OCI-LY7 (cell line): ENCODE data around the gene SPATA4. TPM values are rescaled to one million over a fixed set of nuclear protein-coding genes. Genes with fewer than 3 reads are reported as not detected.

ENCODE experiments used
- BruUV-seq: library from RNA; stranded (reverse); fragments of 400-500 nt; replicated peaks from 2 replicates; lab custom pipeline; 2021; lab: Mats Ljungman, UMichigan
- CTCF ChIA-PET: fragments of 300-600 bp; sonication (Branson Sonifier 250); formaldehyde crosslinking; loops from one replicate; lab custom pipeline; 2022; ENCODE audit warnings: antibody characterized with exemption; ENCODE audit not compliant: unreplicated experiment; lab: Charles Lee
- POLR2A ChIA-PET: fragments of 300-600 bp; sonication (Branson Sonifier 250); formaldehyde crosslinking; loops from one replicate; lab custom pipeline; 2022; ENCODE audit warnings: antibody characterized with exemption; lab: Charles Lee
- DNase-seq: peaks from one replicate; pipeline ENCODE4 v3.0.0-alpha.2; 2015; ENCODE audit warnings: low spot score
- H2AFZ ChIP-seq: fragments of 200-600 bp; sonication (generic), shearing (Covaris generic); 2 replicates; pipeline ENCODE4 v1.6.1; 2014; ENCODE audit warnings: mild to moderate bottlenecking, antibody characterized with exemption, low read length, moderate library complexity
- H3K27ac ChIP-seq: fragments of 200-600 bp; sonication (generic); 2 replicates; pipeline ENCODE4 v1.5.1; 2014; ENCODE audit warnings: mixed run types, low read depth, mild to moderate bottlenecking, moderate library complexity, low read length, inconsistent platforms; ENCODE audit not compliant: poor library complexity, severe bottlenecking
- H3K36me3 ChIP-seq: fragments of 200-600 bp; sonication (generic); 2 replicates; pipeline ENCODE4 v1.6.1; 2014; ENCODE audit warnings: mild to moderate bottlenecking, antibody characterized with exemption, low read length, moderate library complexity, mixed read lengths; ENCODE audit not compliant: insufficient read depth
- H3K4me1 ChIP-seq: fragments of 200-600 bp; sonication (generic); 2 replicates; pipeline ENCODE4 v1.5.1; 2014; ENCODE audit warnings: mild to moderate bottlenecking, low read length; ENCODE audit not compliant: insufficient read depth, poor library complexity, severe bottlenecking
- H3K4me2 ChIP-seq: fragments of 200-600 bp; sonication (generic); 2 replicates; pipeline ENCODE4 v1.6.1; 2014; ENCODE audit warnings: mild to moderate bottlenecking, low read length
- H3K4me3 ChIP-seq: fragments of 200-600 bp; sonication (generic); 2 replicates; pipeline ENCODE4 v1.5.1; 2014; ENCODE audit warnings: mild to moderate bottlenecking, low read depth, low read length; ENCODE audit not compliant: poor library complexity, severe bottlenecking
- H3K79me2 ChIP-seq: fragments of 200-600 bp; sonication (generic); 2 replicates; pipeline ENCODE4 v1.6.1; 2016; ENCODE audit warnings: low read depth, mild to moderate bottlenecking, low read length, moderate library complexity, mixed read lengths; ENCODE audit not compliant: insufficient read depth
- H3K9me2 ChIP-seq: fragments of 200-600 bp; sonication (generic); 2 replicates; pipeline ENCODE4 v1.6.1; 2016; ENCODE audit warnings: mild to moderate bottlenecking, low read length, mixed read lengths; ENCODE audit not compliant: insufficient read depth
- H3K9me3 ChIP-seq: fragments of 200-600 bp; sonication (generic); 2 replicates; pipeline ENCODE4 v1.6.1; 2014; ENCODE audit warnings: mild to moderate bottlenecking, mixed run types, low read length, mixed read lengths
- H4K20me1 ChIP-seq: fragments of 200-600 bp; sonication (generic); 2 replicates; pipeline ENCODE4 v1.6.1; 2014; ENCODE audit warnings: mild to moderate bottlenecking, antibody characterized with exemption, low read length, moderate library complexity, mixed read lengths; ENCODE audit not compliant: insufficient read depth
- CTCF ChIP-seq: fragments of 200-600 bp; sonication (generic); conservative IDR thresholded peaks from 2 replicates; pipeline ENCODE4 v1.5.1; 2014; ENCODE audit warnings: mild to moderate bottlenecking, antibody characterized with exemption, low read length, moderate library complexity, mixed read lengths
- EZH2phosphoT487 ChIP-seq: fragments of 200-600 bp; sonication (generic); IDR thresholded peaks from 2 replicates; pipeline ENCODE4 v1.6.1; 2018; ENCODE audit warnings: low read depth, borderline replicate concordance, mild to moderate bottlenecking, mixed run types, antibody characterized with exemption, low read length, moderate library complexity, mixed read lengths
- intact Hi-C: fragments of 100-400 bp; cut with micrococcal nuclease; formaldehyde crosslinking; loops from one replicate; pipeline ENCODE4 v1.10.0; 2022; ENCODE audit not compliant: unreplicated experiment
- total RNA-seq, 2 experiments: library from RNA; depleted of rRNA in 1 of 2; stranded (reverse); fragments of >200 nt in 1 of 2; shearing (Covaris generic) in 1 of 2; gene quantifications; 2 replicates each; pipeline ENCODE4 v1.2.3, GENCODE V29; 2014 to 2022

SPATA4 gene
- total RNA-seq, 2 experiments from 2014 or later, result not detected

- intact Hi-C loops, result loop anchor here (1.0 kb wide), 1 partner anchor 191 kb away; no protein-coding TSS in a partner anchor
- Histone ChIP-seq H3K4me1 (peaks cover 5% of the 10 kb centered on the region), H3K9me3 (no peaks in the 10 kb centered on the region), H2AFZ (no peak overlapping the region), H3K36me3 (no peaks in the 10 kb centered on the region), H3K27ac (no peak overlapping the region), H3K9me2 (no peaks in the 10 kb centered on the region), H4K20me1 (no peaks in the 10 kb centered on the region), H3K4me3 (no peak overlapping the region), H3K4me2 (no peak overlapping the region), H3K79me2 (no peaks in the 10 kb centered on the region)
- ChIA-PET POLR2A (interaction anchor here (1.0 kb wide), 1 partner anchor 153 kb away, joined by 3 read pairs; no protein-coding TSS in a partner anchor), CTCF (no interaction called here)
- no TSS peak for BruUV-seq
- no peak for DNase-seq
- no peak for TF ChIP-seq CTCF
- no peak for TF ChIP-seq EZH2phosphoT487
Observed at GRCh38 chr4:176149680-176150355, 45.6 kb downstream of the SPATA4 start.

GRCh38 chr4:176142253-176142652, 53.1 kb downstream of the SPATA4 start:
- CTCF ChIA-PET, result no interaction called here
- no peaks in the 10 kb centered on the region for H3K9me3 ChIP-seq
- no peaks in the 10 kb centered on the region for H3K9me2 ChIP-seq
- H4K20me1 ChIP-seq, result no peaks in the 10 kb centered on the region
- BruUV-seq, result no TSS peak
- intact Hi-C loops, result no loop called here
- no peak overlapping the region for H2AFZ ChIP-seq
- POLR2A ChIA-PET, result interaction anchor here (0.7 kb wide), 1 partner anchor 527 kb away, joined by 4 read pairs; no protein-coding TSS in a partner anchor
- H3K36me3 ChIP-seq, result no peaks in the 10 kb centered on the region
- no peaks in the 10 kb centered on the region for H3K79me2 ChIP-seq
- H3K27ac ChIP-seq, result no peak overlapping the region
- no peak overlapping the region for H3K4me2 ChIP-seq
- H3K4me1 ChIP-seq, result no peaks in the 10 kb centered on the region
- H3K4me3 ChIP-seq, result no peak overlapping the region
- no peak for DNase-seq
- TF ChIP-seq CTCF (no peak), EZH2phosphoT487 (no peak)

- Histone ChIP-seq H3K4me1 (no peaks in the 10 kb centered on the region), H3K36me3 (no peaks in the 10 kb centered on the region), H3K9me2 (no peaks in the 10 kb centered on the region), H3K4me2 (no peak overlapping the region), H3K79me2 (no peaks in the 10 kb centered on the region), H2AFZ (no peak overlapping the region), H3K4me3 (no peak overlapping the region), H3K9me3 (no peaks in the 10 kb centered on the region), H4K20me1 (no peaks in the 10 kb centered on the region), H3K27ac (no peak overlapping the region)
- no peak for DNase-seq
- TF ChIP-seq CTCF (no peak), EZH2phosphoT487 (no peak)
- POLR2A ChIA-PET, result interaction anchor here (0.7 to 1.2 kb wide), 3 partner anchors 14 to 94 kb away, joined by 3 read pairs; no protein-coding TSS in a partner anchor
- BruUV-seq, result no TSS peak
- CTCF ChIA-PET, result no interaction called here
- intact Hi-C loops, result no loop called here
Observed at GRCh38 chr4:176139518-176139917, 55.9 kb downstream of the SPATA4 start.
